Ramos (cell line): Measurements from ENCODE around the gene EDRF1.
"Not testable (repeated sequence)": the region's sequence is repeated elsewhere in the genome, so short reads cannot be mapped to it uniquely, and the experiment has no call there.

Experiments
- in situ Hi-C: fragments of 300-500 bp; cut with MboI; formaldehyde crosslinking; loops from one replicate; pipeline ENCODE4 v1.14.3; 2022; ENCODE audit warnings: low sequenced_read_pairs; ENCODE audit not compliant: unreplicated experiment

Gene EDRF1

GRCh38 chr10:125700355-125700911, 19.1 kb upstream of the EDRF1 start:
- in situ Hi-C loops = no loop called here

- in situ Hi-C loops = no loop called here
Measured at GRCh38 chr10:125707541-125708468, 11.7 kb upstream of the EDRF1 start.

DNA sequence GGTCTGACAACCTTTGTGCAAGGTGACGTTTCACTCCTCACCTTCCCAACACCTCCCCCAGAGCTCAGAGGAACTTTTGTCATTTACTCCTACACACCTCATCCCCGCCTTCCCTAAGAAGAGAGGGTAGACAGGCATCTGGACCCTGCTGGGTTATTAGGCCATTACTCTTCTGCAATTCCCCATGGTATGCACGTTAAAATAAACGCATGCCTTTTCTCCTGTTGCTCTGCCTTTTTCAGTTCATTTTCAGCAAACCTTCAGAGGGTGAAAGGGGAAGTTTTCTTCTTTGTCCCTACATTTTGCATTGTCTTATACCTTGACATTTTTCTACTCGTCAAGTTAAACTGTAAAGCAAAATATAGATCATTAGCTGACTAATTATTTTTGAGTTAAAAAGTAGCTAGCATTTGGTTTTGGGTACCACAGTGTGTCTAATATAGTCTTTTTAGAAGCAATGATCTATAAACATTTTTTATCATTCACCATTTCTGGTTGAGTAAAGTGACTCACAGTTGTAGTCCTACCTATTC, 10.5 kb upstream of the EDRF1 start:
- in situ Hi-C loops = no loop called here

DNA sequence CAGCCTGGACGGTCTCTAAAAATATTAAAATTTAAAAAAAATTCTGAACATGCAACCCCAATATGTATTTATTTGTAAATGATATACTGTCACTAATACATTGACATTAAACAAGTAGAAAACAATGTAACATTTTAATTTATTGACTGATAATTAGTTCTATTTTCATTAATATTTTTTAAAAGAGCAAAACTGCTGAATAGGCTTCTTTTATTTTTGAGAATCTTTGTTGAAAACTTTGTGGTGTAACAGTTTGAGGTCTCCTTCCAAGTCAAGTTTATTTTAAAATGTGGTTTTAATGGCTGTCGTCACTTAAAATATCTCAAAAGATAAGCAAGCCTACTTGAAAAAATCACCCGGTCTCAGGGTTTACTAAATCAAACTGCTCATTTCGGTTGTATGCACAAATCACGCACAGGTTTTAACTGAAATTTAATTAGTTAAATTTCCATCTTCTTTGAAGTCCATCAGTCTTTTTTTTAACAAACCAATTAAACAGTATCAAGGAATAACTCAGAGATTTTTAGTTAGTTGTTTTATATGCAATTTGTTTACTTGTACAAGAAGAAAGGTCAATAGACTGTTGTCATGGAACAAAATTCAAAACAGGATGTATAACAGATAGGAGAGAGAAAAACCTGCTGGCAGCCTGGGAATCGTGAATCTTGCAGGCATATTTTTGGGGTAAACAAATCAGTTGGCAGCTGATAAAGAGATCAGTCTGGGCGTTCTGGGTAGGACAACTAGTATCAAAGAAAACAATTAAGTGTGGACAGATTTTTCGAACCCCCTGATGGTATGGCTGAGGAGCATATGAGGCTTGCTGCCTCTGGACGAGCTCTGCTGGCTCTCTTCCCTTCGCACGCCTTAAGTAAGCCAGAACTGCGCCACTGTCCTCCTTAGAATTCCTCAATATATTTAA, 9.7 kb upstream of the EDRF1 start:
- in situ Hi-C loops = no loop called here

DNA sequence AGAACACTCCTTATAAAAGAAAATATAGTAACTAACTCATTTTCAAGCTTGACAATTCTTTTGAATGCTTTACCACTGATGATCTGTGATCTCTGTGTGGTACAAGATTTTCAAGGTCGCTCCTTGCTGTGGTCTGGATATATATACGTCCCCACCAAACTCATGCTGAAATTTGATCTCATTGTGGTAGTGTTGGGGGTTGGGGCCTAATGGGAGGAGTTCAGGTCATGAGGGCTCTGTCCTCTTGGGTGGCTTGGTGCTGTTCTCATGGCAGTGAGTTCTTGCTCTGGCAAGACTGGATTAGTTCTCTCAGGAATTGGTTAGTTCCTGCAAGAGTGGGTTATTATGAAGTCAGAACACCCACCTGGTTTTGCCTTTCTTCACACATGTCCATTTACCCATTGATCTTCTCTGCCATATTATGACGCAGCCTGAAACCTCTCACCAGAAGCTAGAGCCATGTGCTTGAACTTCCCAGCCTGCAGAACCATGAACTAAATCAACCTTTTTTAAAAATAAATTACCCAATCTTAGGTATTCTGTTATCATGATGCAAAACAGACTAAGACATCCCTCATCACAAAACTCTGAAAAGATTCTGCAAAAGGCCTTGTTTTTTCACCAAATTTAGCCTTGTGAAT, 8.3 kb upstream of the EDRF1 start:
- in situ Hi-C loops = no loop called here

- in situ Hi-C loops = not testable (repeated sequence)
Measured at GRCh38 chr10:125714728-125715127, 4.8 kb upstream of the EDRF1 start.

DNA sequence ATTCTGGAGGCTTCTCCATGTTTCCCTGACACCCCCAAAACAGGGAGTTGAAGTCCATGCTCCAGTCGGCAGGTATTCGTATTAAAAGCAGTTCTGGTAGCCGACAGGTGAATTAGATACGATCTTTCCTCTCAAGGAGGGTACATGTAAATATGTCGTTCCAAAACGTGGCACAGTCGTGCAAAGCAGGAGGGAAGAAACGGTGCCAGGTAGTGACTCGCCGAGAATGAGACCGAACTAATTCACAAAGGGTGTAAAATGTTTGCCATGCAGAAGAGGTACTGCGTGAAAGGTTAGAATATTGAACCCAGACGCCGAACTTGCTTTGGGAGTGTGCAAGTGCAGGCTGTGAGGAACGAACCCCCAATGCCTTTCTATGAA, 483 bp downstream of the EDRF1 start:
- in situ Hi-C loops = no loop called here

DNA sequence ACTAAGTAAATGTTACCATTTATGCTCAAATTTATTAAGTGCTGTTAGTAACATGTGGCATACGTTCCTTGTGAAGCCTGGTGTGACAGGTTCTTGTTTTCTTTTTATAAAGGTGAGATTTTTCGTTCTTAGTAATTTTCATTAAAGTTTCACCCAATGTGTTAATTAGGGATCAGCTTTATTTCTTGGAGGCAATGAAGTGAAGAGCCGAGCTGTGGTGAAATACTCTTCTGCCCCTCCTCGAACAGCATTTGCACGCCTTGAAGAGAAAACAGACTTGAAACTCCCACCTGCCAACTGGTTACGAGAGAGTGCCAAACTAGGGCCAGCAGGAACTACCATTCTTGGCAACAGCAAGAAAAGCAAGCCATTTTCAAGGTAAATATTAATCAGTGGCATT, 1.5 kb downstream of the EDRF1 start:
- in situ Hi-C loops = no loop called here

DNA sequence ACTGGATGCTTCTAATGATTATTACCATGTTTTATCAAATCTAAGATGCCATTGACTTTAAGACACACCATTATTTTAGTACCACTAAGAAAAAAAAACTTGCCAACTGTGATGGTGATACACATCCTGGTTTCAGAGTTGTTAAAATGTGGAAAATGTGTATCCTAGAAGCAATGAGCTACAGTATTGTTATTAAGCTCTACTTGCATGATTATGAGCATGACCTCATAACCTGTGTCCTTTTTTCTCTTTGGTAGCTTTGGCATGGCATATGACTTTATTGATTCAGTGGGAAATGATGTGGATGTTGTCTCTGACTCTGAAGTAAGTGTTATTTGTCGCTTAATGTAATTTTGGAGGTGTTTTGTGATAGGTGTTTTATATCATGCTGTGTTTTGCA, 3.3 kb downstream of the EDRF1 start:
- in situ Hi-C loops = no loop called here

- in situ Hi-C loops = no loop called here
Measured at GRCh38 chr10:125726914-125727313, 7.4 kb downstream of the EDRF1 start.

DNA sequence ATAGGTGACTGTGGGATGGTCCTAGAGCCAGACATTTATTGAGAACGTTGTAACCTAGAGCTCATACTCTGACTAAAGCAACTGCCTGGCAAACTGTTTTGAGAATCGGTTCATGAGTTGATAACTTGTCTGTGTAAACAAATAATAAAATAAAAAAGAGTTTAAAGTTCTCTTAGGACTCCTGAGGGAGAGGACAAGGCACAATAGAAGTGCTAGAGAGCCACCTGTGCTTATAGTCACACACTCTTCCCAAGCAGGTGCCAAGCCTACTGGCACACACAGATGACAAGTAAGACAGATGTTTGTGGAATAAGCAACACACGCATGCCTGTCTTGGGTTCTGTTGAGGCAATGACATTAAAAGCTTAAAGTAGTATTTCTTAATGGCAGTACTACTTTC, 7.9 kb downstream of the EDRF1 start:
- in situ Hi-C loops = no loop called here

DNA sequence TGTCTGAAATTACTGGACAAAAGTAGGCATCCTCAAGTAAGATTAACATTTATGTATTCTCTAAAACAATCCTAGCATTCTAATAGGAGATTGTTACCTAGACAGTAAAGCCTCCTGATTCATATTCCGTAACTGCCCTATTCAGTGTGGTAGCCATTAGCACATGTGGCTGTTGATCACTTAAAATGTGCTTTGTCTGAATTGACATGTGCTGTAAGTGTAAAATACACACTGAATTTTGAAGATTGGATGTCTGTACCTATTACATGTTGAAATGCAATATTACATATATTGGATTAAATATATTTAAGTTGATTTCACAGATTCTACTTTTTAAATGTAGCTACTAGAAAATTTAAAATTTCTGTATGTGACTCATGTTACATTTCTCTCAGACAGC, 14.6 kb downstream of the EDRF1 start:
- in situ Hi-C loops = no loop called here

DNA sequence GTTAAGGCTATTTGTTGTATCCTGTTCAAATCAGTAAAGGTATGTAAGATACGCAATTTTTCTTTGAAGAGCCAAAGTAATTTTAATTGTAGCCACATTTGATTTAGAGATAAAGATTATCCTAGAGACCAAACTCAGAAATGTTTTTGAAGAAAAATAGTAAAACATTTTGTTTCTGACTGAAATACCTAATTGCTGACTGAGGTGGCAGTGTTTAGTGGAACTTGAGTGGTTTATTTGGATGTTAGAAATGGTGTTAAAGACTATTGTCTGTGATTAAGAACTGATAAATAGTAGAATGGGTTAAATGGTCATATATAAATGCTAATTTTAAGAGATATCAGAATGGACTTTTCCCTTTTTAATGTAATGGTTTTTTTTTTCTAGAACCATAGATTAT, 15.3 kb downstream of the EDRF1 start:
- in situ Hi-C loops = no loop called here

GRCh38 chr10:125738206-125738605, 18.7 kb downstream of the EDRF1 start:
- in situ Hi-C loops = no loop called here

DNA sequence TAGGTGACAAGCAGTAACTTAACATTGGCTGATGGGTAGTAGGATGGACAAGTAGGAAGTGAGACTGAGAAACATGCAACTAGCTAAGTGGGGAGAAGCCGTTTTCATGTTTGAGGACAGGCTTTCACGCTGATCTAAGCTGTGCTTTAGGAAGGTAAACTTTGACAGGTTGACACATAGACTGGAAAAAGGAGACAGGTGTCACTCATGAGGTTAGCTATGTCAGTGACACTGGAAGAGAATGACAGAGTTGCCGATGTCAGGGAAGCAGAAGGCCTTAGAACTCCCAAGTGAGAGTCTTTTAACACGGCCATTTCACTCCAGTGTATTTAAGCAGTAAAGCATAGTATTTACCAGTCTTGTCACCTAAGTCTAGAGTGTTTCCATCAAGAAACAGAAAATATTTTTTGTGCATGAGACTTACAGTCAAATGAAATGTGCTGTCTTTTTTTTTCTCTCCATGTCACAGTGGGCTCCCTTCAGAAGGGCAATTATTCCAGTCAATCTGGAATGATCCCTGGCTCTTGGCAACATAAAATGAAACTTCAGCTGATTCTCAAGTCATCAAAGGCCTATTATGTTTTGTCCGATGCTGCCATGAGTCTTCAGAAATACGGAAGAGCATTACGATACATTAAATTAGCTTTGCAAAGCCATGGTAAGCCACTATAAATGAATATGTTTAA, 20.6 kb downstream of the EDRF1 start:
- in situ Hi-C loops = no loop called here

- in situ Hi-C loops = no loop called here
Measured at GRCh38 chr10:125742465-125742864, 23.0 kb downstream of the EDRF1 start.

- in situ Hi-C loops = no loop called here
Measured at GRCh38 chr10:125744909-125745308, 25.4 kb downstream of the EDRF1 start.

GRCh38 chr10:125747417-125747816, 27.9 kb downstream of the EDRF1 start:
- in situ Hi-C loops = no loop called here

DNA sequence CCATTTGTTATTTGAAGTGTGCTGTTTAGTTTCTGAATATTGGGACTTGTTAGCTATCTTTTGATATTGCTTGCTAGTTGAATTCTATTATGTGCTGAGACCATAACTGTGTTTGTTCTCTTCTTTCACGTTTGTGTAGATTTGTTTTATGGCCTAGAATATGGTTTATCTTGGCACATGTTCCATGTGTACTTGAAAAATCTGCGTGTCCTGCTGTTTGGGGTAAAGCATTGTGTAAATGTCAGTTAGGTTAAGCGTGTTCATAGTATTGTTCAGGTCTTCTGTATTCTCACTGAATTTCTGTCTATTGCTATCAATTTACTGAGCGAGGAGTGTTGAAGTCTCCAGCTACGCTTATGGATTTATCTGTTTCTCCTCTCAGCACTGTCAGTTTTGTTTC, 36.7 kb downstream of the EDRF1 start:
- in situ Hi-C loops = no loop called here
